ENCODE results near the gene TIMELESS.
"Not testable (repeated sequence)": the region's sequence is repeated elsewhere in the genome, so short reads cannot be mapped to it uniquely, and the experiment has no call there.

The TIMELESS gene, protein sequence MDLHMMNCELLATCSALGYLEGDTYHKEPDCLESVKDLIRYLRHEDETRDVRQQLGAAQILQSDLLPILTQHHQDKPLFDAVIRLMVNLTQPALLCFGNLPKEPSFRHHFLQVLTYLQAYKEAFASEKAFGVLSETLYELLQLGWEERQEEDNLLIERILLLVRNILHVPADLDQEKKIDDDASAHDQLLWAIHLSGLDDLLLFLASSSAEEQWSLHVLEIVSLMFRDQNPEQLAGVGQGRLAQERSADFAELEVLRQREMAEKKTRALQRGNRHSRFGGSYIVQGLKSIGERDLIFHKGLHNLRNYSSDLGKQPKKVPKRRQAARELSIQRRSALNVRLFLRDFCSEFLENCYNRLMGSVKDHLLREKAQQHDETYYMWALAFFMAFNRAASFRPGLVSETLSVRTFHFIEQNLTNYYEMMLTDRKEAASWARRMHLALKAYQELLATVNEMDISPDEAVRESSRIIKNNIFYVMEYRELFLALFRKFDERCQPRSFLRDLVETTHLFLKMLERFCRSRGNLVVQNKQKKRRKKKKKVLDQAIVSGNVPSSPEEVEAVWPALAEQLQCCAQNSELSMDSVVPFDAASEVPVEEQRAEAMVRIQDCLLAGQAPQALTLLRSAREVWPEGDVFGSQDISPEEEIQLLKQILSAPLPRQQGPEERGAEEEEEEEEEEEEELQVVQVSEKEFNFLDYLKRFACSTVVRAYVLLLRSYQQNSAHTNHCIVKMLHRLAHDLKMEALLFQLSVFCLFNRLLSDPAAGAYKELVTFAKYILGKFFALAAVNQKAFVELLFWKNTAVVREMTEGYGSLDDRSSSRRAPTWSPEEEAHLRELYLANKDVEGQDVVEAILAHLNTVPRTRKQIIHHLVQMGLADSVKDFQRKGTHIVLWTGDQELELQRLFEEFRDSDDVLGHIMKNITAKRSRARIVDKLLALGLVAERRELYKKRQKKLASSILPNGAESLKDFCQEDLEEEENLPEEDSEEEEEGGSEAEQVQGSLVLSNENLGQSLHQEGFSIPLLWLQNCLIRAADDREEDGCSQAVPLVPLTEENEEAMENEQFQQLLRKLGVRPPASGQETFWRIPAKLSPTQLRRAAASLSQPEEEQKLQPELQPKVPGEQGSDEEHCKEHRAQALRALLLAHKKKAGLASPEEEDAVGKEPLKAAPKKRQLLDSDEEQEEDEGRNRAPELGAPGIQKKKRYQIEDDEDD

GRCh38 chr12:56448860-56449621, at the start of gene TIMELESS:
TSS of gene TIMELESS (minus strand) at chr12:56449426. CDS start at chr12:56434170, 15,256 bp downstream.
- H3K36me3 Mint-ChIP-seq (ENCODE audit: low read depth) = peaks cover 11% of the 10 kb centered on the region
- H3K9me3 Mint-ChIP-seq = peaks cover 4% of the 10 kb centered on the region
- H3K4me3 Mint-ChIP-seq = peak within 1 kb of the TSS; percentile 88
- peaks cover 17% of the 10 kb centered on the region for H3K4me1 Mint-ChIP-seq (ENCODE audit: low read depth)
- H3K27ac Mint-ChIP-seq = peak within 1 kb of the TSS; percentile 87
- no peaks in the 10 kb centered on the region for H3K27me3 Mint-ChIP-seq (ENCODE audit: low read depth)

- H3K27ac Mint-ChIP-seq; H3K9me3 Mint-ChIP-seq; H3K4me1 Mint-ChIP-seq (ENCODE audit: low read depth); H3K36me3 Mint-ChIP-seq (ENCODE audit: low read depth); H3K4me3 Mint-ChIP-seq; H3K27me3 Mint-ChIP-seq (ENCODE audit: low read depth): not testable (repeated sequence)
Observed at GRCh38 chr12:56498126-56498902, 49.1 kb upstream of the TIMELESS start.

GRCh38 chr12:56496704-56497103, 47.5 kb upstream of the TIMELESS start:
- H3K36me3 Mint-ChIP-seq (ENCODE audit: low read depth); H3K4me1 Mint-ChIP-seq (ENCODE audit: low read depth); H3K27ac Mint-ChIP-seq; H3K9me3 Mint-ChIP-seq: not testable (repeated sequence)
- Mint-ChIP-seq H3K27me3 (ENCODE audit: low read depth) (peaks cover 13% of the 10 kb centered on the region), H3K4me3 (peak overlapping the region; percentile 41)

DNA sequence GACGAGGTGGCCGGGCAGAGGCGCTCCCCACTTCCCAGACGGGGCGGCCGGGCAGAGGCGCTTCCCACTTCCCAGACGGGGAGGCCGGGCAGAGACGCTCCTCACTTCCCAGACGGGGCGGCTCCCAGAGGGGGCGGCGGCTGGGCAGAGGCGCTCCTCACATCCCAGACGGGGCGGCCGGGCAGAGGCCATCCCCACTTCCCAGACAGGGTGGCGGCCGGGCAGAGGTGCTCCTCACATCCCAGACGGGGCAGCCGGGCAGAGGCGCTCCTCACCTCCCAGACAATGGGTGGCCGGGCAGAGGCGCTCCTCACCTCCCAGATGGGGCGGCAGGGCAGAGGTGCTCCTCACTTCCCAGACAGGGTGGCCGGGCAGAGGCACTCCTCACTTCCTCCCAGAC, 45.3 kb upstream of the TIMELESS start:
- H3K27ac Mint-ChIP-seq; H3K4me3 Mint-ChIP-seq; H3K4me1 Mint-ChIP-seq (ENCODE audit: low read depth); H3K9me3 Mint-ChIP-seq; H3K36me3 Mint-ChIP-seq (ENCODE audit: low read depth): not testable (repeated sequence)
- peaks cover 28% of the 10 kb centered on the region for H3K27me3 Mint-ChIP-seq (ENCODE audit: low read depth)

GRCh38 chr12:56494106-56494415, 44.8 kb upstream of the TIMELESS start:
- H3K9me3 Mint-ChIP-seq; H3K4me1 Mint-ChIP-seq (ENCODE audit: low read depth); H3K36me3 Mint-ChIP-seq (ENCODE audit: low read depth); H3K4me3 Mint-ChIP-seq; H3K27ac Mint-ChIP-seq: not testable (repeated sequence)
- H3K27me3 Mint-ChIP-seq (ENCODE audit: low read depth) = peaks cover 32% of the 10 kb centered on the region

DNA sequence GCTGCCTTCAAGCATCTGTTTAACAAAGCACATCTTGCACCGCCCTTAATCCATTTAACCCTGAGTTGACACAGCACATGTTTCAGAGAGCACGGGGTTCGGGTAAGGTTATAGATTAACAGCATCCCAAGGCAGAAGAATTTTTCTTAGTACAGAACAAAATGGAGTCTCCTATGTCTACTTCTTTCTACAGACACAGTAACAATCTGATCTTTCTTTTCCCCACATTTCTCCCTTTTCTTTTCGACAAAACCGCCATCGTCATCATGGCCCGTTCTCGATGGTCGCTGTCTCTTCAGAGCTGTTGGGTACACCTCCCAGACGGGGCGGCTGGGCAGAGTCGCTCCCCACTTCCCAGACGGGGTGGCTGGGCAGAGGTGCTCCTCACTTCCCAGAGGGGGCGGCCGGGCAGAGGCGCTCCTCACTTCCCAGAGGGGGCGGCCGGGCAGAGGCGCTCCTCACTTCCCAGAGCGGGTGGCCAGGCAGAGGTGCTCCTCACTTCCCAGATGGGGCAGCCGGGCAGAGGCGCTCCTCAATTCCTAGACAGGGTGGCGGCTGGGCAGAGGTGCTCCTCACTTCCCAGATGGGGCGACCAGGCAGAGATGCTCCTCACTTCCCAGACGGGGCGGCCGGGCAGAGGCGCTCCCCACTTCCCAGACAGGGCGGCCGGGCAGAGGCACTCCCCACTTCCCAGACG, 44.3 kb upstream of the TIMELESS start:
- H3K36me3 Mint-ChIP-seq (ENCODE audit: low read depth); H3K27ac Mint-ChIP-seq; H3K4me3 Mint-ChIP-seq; H3K9me3 Mint-ChIP-seq; H3K4me1 Mint-ChIP-seq (ENCODE audit: low read depth): not testable (repeated sequence)
- H3K27me3 Mint-ChIP-seq (ENCODE audit: low read depth) = peaks cover 37% of the 10 kb centered on the region

DNA sequence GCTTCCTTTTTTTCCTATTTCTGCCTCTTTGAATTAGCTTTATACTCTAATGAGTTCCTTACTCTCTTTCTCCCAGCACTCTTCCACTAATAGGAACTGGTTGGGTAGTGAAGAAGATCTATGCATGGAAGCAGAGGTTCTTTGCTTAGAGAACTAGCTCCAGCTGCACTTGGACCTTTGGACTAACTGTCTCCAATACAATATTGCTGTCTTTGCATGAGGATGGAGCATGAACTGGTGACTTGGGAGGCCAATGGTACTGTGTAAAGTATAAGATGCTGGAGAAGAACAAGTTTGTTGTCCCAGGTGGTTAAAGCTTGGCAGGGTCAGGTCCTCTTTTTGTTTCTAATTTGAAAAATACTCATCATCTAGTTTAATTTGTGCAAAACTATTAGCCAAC, 41.1 kb upstream of the TIMELESS start:
- Mint-ChIP-seq H3K4me3 (no peak overlapping the region), H3K27me3 (ENCODE audit: low read depth) (peaks cover 62% of the 10 kb centered on the region), H3K36me3 (ENCODE audit: low read depth) (peaks cover 2% of the 10 kb centered on the region), H3K4me1 (ENCODE audit: low read depth) (peaks cover 13% of the 10 kb centered on the region), H3K27ac (no peak overlapping the region), H3K9me3 (no peaks in the 10 kb centered on the region)

GRCh38 chr12:56488041-56488955, 39.1 kb upstream of the TIMELESS start, which contains the start of gene GLS2:
TSS of gene GLS2 (minus strand) at chr12:56488161. CDS start at chr12:56488118, 43 bp downstream.
- Mint-ChIP-seq H3K36me3 (ENCODE audit: low read depth) (peaks cover 2% of the 10 kb centered on the region), H3K27me3 (ENCODE audit: low read depth) (peaks cover 61% of the 10 kb centered on the region), H3K9me3 (no peaks in the 10 kb centered on the region), H3K27ac (peak within 1 kb of the TSS; percentile 43), H3K4me1 (ENCODE audit: low read depth) (peaks cover 13% of the 10 kb centered on the region), H3K4me3 (peak within 1 kb of the TSS; percentile 84)

- H3K4me1 Mint-ChIP-seq (ENCODE audit: low read depth) = peaks cover 13% of the 10 kb centered on the region
- no peak overlapping the region for H3K27ac Mint-ChIP-seq
- peaks cover 2% of the 10 kb centered on the region for H3K36me3 Mint-ChIP-seq (ENCODE audit: low read depth)
- H3K27me3 Mint-ChIP-seq (ENCODE audit: low read depth) = peaks cover 58% of the 10 kb centered on the region
- H3K4me3 Mint-ChIP-seq = peak overlapping the region; percentile 84
- no peaks in the 10 kb centered on the region for H3K9me3 Mint-ChIP-seq
Observed at GRCh38 chr12:56487448-56488040, 38.3 kb upstream of the TIMELESS start.

- no peak overlapping the region for H3K27ac Mint-ChIP-seq
- H3K9me3 Mint-ChIP-seq = no peaks in the 10 kb centered on the region
- peaks cover 2% of the 10 kb centered on the region for H3K36me3 Mint-ChIP-seq (ENCODE audit: low read depth)
- H3K4me3 Mint-ChIP-seq = no peak overlapping the region
- peaks cover 56% of the 10 kb centered on the region for H3K27me3 Mint-ChIP-seq (ENCODE audit: low read depth)
- H3K4me1 Mint-ChIP-seq (ENCODE audit: low read depth) = peaks cover 13% of the 10 kb centered on the region
Observed at GRCh38 chr12:56486694-56487093, 37.5 kb upstream of the TIMELESS start.

DNA sequence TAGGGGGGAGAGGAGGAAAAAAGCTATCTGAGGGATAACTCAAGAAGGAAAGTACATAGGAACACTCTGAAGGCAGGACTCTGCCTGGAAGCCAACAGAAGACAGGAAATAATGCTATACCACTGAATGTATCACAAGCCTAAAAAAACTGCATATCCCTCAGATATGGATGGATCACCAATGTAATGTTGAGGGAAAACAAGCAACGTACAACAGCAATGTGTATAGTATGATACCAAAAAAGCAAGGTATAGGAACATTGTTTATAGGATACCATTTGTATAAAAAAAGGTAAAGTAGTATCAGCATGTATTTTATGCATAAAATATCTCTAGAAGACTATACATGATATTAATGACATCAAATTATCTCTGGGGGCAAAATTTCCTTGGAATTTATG, 35.3 kb upstream of the TIMELESS start:
- Mint-ChIP-seq H3K27ac (no peak overlapping the region), H3K36me3 (ENCODE audit: low read depth) (peaks cover 2% of the 10 kb centered on the region), H3K4me1 (ENCODE audit: low read depth) (peaks cover 22% of the 10 kb centered on the region), H3K4me3 (no peak overlapping the region), H3K27me3 (ENCODE audit: low read depth) (peaks cover 36% of the 10 kb centered on the region), H3K9me3 (no peaks in the 10 kb centered on the region)

DNA sequence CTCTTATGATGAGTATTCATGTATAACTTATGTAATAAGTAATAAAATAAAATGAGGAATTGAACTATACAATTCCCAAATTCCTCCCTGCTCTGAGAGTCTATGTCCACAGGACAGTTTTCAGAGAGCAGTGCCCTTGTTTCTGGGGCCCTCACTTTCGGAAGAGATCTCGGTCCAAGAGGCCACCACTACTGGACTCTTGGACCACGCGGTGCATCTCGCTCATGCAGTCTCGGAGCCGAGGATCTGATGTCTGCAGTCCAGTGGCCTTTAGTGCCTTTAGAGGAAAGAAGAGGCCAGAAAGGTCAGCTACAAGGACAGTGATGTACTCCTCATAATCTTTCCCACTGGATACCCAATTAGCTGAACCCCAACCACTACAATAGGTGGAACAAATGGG, 30.4 kb upstream of the TIMELESS start:
- H3K9me3 Mint-ChIP-seq = no peaks in the 10 kb centered on the region

More for the DNA sequence above, 30.4 kb upstream of the TIMELESS start:
- Mint-ChIP-seq H3K36me3 (ENCODE audit: low read depth) (no peaks in the 10 kb centered on the region), H3K4me3 (no peak overlapping the region), H3K27me3 (ENCODE audit: low read depth) (no peaks in the 10 kb centered on the region), H3K4me1 (ENCODE audit: low read depth) (peaks cover 13% of the 10 kb centered on the region), H3K27ac (no peak overlapping the region)

Measured in T-helper 1 cell treated with Interleukin-12 subunit alpha and Interleukin-12 subunit beta and Interleukin-4 antibody, amounts not matched to agents 30 μg/mL and 1 μg/mL, for 36 hours (primary cell).